Skeletal muscle tissue (tissue), 5 donors: ENCODE measurements around the gene RMI2. TPM values are rescaled to one million over a fixed set of nuclear protein-coding genes. Genes with fewer than 3 reads are reported as not detected.

ENCODE experiments used
- H3K27ac ChIP-seq: one replicate; pipeline ENCODE4 v1.7.0; 2013; ENCODE audit warnings: mild to moderate bottlenecking, low read depth, low read length, inconsistent platforms
- H3K27me3 ChIP-seq, 3 donors: one replicate each; pipeline ENCODE4 v1.7.0; 2013; ENCODE audit warnings: low read length in 3 of 3; ENCODE audit not compliant: control insufficient read depth in 3 of 3, insufficient read depth in 3 of 3
- H3K36me3 ChIP-seq, 3 donors: one replicate each; pipeline ENCODE4 v1.7.0; 2013; ENCODE audit warnings: low read length in 3 of 3; ENCODE audit not compliant: control insufficient read depth in 3 of 3, insufficient read depth in 3 of 3
- H3K4me1 ChIP-seq, 3 donors: one replicate each; pipeline ENCODE4 v1.7.0; 2013; ENCODE audit warnings: low read length in 3 of 3, mild to moderate bottlenecking in 3 of 3; ENCODE audit not compliant: control insufficient read depth in 3 of 3, insufficient read depth in 3 of 3
- H3K4me3 ChIP-seq, 3 donors: one replicate each; pipeline ENCODE4 v1.7.0; 2013; ENCODE audit warnings: low read length in 3 of 3
- H3K9ac ChIP-seq, 3 donors: one replicate each; pipeline ENCODE4 v1.7.0; 2013; ENCODE audit warnings: low read length in 3 of 3, mild to moderate bottlenecking in 3 of 3, moderate library complexity in 2 of 3, low read depth in 1 of 3
- H3K9me3 ChIP-seq, 3 donors: one replicate each; pipeline ENCODE4 v1.7.0; 2013; ENCODE audit warnings: low read length in 3 of 3; ENCODE audit not compliant: control insufficient read depth in 3 of 3
- small RNA-seq: library from RNA; depleted of rRNA; stranded (forward); fragments of <200 nt; gene quantifications from one replicate; pipeline ENCODE3, GENCODE V24; 2014
- total RNA-seq: library from RNA; depleted of rRNA; stranded (reverse); fragments of >200 nt; gene quantifications from one replicate; pipeline ENCODE4 v1.2.3, GENCODE V29; 2014
- donor health status: Osteomylitis.

Gene RMI2
- total RNA-seq, 1 donor from 2014 or later: 5.7 TPM

DNA sequence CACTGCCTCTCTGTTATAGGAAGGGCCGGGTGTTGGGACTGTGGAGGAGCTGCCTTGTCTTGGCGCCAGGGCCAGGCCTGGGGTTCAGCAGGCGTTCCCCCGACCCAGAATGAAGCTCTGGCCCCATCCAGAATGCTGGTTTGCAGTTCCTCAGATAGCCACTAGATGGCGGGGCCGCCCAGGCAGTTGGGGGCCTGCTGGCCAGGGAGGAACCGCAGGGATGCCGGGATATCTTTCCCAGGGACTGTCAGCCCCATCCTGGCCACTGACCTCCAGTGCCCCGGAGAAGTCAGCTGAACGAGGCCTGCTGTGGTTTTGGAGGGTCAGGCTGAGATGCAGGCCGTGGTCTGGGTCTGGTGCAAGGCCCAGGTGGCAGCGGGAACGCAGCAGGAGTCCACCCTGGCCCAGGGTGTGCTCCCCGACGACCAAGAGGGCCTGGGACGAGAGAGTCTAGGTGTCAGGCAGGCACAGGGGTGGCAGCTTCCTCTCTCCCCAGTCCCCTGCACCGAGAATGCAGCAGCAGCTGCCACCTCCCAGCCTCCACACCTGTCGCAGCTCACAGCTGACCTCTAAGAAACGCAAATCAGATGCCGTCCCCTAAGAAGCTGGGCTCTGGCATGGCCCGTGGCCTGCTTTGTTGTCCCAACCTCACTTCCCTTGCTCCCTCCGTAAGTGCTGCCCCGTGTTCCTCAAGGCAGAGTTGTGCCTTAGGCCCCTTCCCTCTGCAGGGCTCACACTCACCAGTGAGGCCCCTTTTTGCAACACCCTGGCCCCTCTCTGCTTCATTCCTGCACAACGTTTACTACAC lies 51.2 kb downstream of the RMI2 start:
- Histone ChIP-seq H3K27me3 (no peaks in the 10 kb centered on the region), H3K4me1 (peaks cover 5 to 35% (median 20%) of the 10 kb centered on the region in 3 donors), H3K27ac (peak overlapping the region; percentile 59), H3K36me3 (no peaks in the 10 kb centered on the region), H3K9me3 (no peaks in the 10 kb centered on the region), H3K4me3 (peak overlapping the region in 2 of 3 donors; percentile 2 to 9), H3K9ac (peak overlapping the region; percentile 46 to 74 (median 61))

DNA sequence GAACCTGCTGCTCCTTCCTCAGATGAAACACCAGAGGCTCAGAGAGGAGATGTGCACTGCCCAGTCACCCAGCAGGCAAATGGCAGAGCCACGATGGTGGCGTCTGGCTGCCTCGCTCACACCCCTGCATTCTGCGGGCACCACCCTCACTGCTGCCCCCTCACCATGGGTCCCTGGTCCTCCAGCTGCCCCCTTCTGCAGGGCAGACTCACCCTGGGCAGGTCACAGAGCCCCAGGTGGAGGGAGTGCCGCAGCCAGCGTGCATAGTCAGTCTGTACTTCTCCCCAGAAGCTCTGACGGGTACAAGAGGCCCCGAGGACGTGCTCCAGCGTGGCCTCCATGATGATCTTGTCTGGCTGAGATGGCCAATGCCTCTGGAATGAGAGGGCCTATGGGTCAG lies 52.9 kb downstream of the RMI2 start:
- Histone ChIP-seq H3K9ac (no peak overlapping the region), H3K27me3 (no peaks in the 10 kb centered on the region), H3K9me3 (no peaks in the 10 kb centered on the region), H3K27ac (no peak overlapping the region), H3K4me1 (peaks cover 5 to 26% (median 23%) of the 10 kb centered on the region in 3 donors), H3K4me3 (no peak overlapping the region), H3K36me3 (no peaks in the 10 kb centered on the region)

DNA sequence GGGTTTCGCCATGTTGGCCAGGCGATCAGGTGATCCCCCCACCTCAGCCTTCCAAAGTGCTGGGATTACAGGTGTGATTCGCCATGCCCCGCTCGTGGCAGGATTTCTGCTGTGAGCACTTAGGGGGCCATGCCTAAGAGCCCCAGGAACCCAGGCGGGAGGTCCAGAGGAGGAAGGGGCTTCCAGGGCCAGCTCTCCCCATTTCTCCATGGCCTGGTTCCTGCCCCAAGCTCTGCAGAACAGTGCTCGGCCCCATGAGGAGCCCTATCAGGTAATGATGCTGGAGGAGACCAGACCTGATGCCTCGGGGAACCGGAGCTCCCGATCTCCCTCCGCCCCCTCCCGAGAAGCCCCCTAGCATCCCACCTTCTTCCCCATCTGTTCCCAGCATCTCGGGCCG lies 53.6 kb downstream of the RMI2 start:
- Histone ChIP-seq H3K4me1 (peaks cover 5 to 26% (median 23%) of the 10 kb centered on the region in 3 donors), H3K36me3 (no peaks in the 10 kb centered on the region), H3K9me3 (no peaks in the 10 kb centered on the region), H3K27me3 (no peaks in the 10 kb centered on the region), H3K9ac (no peak overlapping the region), H3K4me3 (no peak overlapping the region), H3K27ac (no peak overlapping the region)

DNA sequence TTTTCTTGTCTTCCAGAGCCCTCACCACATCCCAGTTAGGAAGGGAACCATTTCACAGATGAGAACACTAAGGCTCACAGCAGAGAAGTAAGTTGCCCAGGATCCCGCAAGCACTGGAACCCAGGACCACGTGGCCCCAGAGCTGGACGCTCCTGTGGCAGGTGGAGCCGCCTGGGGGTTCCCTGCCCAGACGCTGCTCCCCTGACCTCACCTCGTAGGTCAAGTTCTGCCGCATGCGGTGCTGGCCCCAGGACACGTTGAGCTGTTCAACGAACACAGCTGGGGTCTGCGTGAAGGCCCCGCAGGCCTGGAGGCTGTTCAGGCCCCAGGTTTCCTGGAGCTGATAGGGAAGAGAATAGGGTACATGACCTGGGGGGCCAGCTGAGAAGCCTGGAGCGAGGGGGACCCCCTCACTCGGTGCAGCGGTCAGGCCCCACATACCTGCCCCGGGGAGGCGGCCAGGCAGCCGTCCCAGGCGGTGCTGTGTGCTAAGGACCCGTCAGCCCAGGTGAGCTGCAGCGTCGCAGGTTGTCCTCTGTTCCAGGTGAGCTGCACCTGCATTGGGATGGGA lies 54.1 kb downstream of the RMI2 start:
- Histone ChIP-seq H3K4me1 (peaks cover 5 to 24% (median 23%) of the 10 kb centered on the region in 3 donors), H3K27ac (no peak overlapping the region), H3K9ac (no peak overlapping the region), H3K4me3 (no peak overlapping the region), H3K9me3 (no peaks in the 10 kb centered on the region), H3K36me3 (no peaks in the 10 kb centered on the region), H3K27me3 (no peaks in the 10 kb centered on the region)

DNA sequence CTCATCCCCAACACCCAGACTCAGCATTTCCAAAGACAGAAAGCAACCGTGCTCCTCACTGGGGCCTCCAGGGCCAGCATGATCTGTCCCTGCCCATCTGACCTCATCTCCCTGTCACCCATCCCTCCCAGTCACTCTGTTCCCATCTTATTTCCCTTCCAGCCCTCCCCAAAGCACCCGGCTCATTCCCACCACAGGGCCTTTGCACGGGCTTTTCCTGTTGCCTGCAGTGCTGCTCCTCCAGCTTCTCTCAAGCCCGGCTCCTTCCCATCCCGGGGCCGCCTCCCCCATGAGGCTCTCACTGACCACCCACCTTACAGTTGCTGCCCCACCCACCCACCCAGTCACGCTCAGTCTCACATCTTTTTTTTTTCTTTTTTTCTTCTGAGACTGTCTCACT lies 54.8 kb downstream of the RMI2 start:
- Histone ChIP-seq H3K36me3 (no peaks in the 10 kb centered on the region), H3K9me3 (no peaks in the 10 kb centered on the region), H3K27me3 (no peaks in the 10 kb centered on the region), H3K4me1 (peaks cover 5 to 21% (median 16%) of the 10 kb centered on the region in 3 donors), H3K4me3 (no peak overlapping the region), H3K9ac (no peak overlapping the region), H3K27ac (no peak overlapping the region)

Small RNA genes lying within 50 kb of the gene (small RNA-seq; reads per million reads assigned to genes)
- gene AC099489.2 (not detected), gene MIR548H2 (not detected), gene RF00019 (not detected)

Other genes with a start within 250 kb of the RMI2 start
- 1.0 TPM for gene SOCS1, start 89.3 kb upstream of the RMI2 start, total RNA-seq
- not detected for gene TNP2, start 76.1 kb upstream of the RMI2 start, total RNA-seq
- gene PRM3, start 71.8 kb upstream of the RMI2 start, total RNA-seq: not detected
- not detected for gene PRM2, start 69.0 kb upstream of the RMI2 start, total RNA-seq
- gene PRM1, start 64.1 kb upstream of the RMI2 start, total RNA-seq: not detected
- gene LITAF, start 241.5 kb downstream of the RMI2 start, total RNA-seq: 17.2 TPM